Posterior vena cava (tissue), 2 donors: Measurements from ENCODE around the gene PAX4. TPM values are rescaled to one million over a fixed set of nuclear protein-coding genes. Genes with fewer than 3 reads are reported as not detected.

Experiments
- total RNA-seq, 2 donors: library from RNA; stranded (reverse); fragmentation: NEBNext Ultra II Directional; extraction: Animal tissue kit (Norgen Biotek cat#: 25700); gene quantifications; one replicate each; pipeline ENCODE4 v1.2.1, GENCODE V29; 2021
- donor health status: DM: yes; HTN: yes; CAD: no.
- donor health status: DM: yes; HTN: yes; CAD: no.

Gene PAX4
- total RNA-seq, 2 donors from 2014 or later: not detected

Other genes with a start within 250 kb of the PAX4 start
- gene ZNF800, start 225.4 kb downstream of the PAX4 start, total RNA-seq: 10 to 100 TPM; 31.3 to 37.2 TPM
- 10 to 100 TPM in 1 of 2 donors, 1 to 10 TPM in 1; 9.6 to 11.0 TPM for gene GCC1, start 32.5 kb downstream of the PAX4 start, total RNA-seq
- 10 to 100 TPM; 90.2 to 93.3 TPM for gene ARF5, start 29.7 kb downstream of the PAX4 start, total RNA-seq
- gene FSCN3, start 24.4 kb downstream of the PAX4 start, total RNA-seq: under 1 TPM; 0.33 to 0.46 TPM
- 100 to 1,000 TPM; 131 to 135 TPM for gene SND1, start 34.1 kb upstream of the PAX4 start, total RNA-seq